GM12801 (cell line): Measurements from ENCODE around the gene MYO19.

Experiments used
- TF ChIP-seq, protein P1 (sequence below): IDR thresholded peaks from one replicate; pipeline ENCODE4 v1.5.1; 2011; ENCODE audit warnings: control low read depth; ENCODE audit not compliant: insufficient read length; ENCODE audit errors: extremely low read depth

The MYO19 gene

DNA sequence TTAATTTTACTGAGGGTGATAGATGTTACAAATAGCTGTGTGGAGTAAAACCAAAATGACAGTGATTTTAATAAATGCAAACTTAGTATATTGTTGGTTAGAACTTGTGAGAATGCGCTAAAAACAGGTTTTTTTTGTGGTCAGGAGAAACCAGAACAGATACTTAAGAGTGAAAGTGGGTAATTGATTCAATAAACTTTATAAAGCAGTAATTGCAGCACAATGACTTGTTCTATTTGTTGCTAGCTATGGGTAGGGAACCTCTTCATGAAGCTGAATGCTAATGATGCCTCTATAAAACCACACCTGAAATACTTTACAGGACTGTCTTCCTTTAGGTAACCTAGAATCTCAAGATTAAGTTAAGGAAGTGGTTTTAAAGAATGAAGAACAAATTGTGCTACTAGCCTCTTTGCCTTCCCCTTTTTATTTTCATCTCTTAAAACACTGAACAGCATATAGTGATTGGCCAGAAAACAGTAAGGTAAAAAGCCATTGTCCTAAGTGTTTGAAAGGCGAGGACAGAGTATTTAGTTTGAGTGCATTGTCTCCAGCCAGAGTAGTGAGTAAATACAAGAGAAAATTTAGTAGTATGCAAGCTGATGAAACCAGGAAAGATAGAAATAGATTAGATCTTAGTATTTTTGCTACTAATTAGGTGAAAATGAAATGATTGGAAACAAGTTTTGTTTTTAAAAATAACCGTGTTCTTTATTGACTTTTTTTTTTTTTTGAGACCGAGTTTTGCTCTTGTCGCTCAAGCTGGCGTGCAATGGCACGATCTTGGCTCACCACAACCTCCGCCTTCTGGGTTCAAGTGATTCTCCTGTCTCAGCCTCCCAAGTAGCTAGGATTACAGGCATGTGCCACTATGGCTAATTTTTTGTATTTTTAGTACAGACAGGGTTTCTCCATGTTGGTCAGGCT is 16.1 kb upstream of the MYO19 start:
- TF ChIP-seq, protein P1, sequence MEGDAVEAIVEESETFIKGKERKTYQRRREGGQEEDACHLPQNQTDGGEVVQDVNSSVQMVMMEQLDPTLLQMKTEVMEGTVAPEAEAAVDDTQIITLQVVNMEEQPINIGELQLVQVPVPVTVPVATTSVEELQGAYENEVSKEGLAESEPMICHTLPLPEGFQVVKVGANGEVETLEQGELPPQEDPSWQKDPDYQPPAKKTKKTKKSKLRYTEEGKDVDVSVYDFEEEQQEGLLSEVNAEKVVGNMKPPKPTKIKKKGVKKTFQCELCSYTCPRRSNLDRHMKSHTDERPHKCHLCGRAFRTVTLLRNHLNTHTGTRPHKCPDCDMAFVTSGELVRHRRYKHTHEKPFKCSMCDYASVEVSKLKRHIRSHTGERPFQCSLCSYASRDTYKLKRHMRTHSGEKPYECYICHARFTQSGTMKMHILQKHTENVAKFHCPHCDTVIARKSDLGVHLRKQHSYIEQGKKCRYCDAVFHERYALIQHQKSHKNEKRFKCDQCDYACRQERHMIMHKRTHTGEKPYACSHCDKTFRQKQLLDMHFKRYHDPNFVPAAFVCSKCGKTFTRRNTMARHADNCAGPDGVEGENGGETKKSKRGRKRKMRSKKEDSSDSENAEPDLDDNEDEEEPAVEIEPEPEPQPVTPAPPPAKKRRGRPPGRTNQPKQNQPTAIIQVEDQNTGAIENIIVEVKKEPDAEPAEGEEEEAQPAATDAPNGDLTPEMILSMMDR: no peak

DNA sequence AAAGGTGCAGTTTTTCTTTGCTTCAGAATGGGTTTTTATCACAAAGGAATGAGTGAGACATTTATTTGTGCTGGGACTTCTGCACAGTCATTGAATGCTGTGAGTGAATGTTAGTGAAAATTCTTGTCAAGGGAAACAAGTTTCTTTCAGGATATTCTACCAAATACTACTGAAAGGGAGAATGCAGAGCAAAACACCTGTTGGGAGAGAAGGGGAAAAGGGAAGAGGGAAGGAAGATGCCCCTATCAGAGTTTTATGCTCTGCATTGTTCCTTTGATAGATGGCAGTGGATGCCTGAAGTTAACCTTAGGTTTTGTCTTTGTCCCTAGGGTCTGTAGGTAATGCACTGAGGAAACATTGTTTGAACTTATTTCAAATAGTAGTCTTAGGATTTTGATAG is 13.1 kb upstream of the MYO19 start:
- TF ChIP-seq, protein P1: no peak

DNA sequence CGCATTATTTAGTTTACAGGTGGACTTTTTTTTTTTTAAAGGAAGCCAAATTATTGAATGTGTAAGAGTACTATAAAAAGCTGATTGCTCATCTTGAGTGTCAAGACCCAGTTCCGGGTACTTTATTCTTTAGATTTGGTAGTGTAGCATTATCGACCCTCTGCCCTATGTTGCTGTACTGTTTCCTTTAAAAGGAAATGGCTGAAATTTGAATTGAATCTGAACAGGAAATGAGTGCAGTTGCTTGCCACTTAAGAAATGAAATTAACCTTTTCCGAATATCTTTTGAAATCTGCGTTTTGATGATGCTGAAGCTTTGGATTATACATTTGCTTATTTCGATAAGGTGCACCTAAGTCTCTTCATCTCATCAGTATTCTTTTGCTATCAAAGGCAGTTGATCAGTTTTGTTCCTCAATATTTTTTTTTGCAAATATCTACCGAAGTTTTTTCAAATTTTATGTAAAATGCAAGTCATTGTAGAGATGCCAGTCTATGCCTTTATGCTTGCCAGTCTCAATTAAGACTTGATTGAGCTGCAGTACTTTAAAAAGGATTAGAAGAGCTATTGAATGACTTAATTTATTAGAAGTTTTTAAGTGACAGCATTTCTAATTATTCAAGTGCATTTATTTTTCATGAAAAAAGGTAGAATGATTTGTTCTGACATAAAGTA is 11.9 kb upstream of the MYO19 start:
- TF ChIP-seq, protein P1: no peak

DNA sequence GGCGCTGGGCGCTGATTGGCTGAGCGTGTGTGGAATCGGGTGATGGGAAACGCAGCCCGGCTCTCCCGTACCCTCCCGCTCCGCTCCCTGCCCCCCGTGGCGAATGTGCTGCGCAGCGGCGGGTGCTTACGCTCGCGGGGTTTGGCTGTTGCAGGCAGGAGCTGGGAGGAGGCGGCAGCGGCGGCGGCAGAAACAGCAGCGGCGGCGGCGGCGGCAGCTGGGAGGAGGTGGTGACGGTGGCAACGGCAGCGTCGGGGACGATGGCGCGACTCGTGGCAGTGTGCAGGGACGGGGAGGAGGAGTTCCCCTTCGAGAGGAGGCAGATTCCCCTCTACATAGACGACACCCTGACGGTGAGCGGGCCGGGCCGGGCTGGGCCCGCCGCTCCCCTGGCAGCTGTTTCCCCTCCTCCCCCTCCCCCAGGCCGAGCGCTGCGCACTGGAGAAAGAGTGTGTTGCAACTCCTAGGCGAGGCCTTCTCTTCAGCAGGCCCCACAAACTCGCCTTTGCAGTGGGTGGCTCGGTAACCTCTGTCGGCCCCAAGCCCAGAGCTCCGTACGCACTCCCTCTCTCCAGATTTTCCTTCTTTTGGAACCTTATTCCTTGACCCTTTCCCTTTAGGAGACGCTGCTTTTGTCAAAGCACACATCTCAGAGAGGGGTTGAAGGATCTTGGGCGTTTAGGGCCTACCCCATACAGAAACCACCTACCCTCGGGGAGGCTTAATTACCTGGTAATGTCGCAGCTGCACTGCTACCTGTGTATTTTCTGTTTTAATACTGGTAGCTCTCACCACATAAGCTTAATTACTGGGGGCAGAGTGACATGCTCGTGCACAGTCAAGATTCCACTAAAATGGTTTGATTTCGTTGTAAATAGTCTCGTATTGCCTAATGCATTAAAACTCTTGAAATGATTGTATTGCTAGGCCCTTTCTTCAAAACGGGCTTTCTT is 11.1 kb upstream of the MYO19 start:
- TF ChIP-seq, protein P1: no peak

DNA sequence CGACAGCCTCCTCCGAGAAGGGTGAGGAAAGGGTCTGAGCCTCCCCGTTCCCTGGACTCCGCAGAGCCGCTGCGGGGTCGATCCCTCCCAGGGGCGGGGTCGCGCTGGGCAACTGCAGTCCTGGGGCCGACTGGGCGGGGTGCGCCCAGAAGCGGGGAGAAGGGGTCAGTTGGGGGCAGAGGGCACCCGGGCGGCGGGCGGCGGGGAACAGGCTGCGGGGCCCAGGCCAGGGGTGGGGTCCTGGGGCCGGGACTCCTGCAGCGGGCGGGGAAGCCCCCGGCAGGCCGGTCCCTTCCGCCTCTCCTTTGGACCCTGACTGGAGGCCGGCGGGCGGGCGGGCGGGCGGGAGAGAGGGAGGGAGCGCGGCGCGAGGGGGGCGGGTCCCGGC is 10.4 kb upstream of the MYO19 start:
- TF ChIP-seq, protein P1: no peak

DNA sequence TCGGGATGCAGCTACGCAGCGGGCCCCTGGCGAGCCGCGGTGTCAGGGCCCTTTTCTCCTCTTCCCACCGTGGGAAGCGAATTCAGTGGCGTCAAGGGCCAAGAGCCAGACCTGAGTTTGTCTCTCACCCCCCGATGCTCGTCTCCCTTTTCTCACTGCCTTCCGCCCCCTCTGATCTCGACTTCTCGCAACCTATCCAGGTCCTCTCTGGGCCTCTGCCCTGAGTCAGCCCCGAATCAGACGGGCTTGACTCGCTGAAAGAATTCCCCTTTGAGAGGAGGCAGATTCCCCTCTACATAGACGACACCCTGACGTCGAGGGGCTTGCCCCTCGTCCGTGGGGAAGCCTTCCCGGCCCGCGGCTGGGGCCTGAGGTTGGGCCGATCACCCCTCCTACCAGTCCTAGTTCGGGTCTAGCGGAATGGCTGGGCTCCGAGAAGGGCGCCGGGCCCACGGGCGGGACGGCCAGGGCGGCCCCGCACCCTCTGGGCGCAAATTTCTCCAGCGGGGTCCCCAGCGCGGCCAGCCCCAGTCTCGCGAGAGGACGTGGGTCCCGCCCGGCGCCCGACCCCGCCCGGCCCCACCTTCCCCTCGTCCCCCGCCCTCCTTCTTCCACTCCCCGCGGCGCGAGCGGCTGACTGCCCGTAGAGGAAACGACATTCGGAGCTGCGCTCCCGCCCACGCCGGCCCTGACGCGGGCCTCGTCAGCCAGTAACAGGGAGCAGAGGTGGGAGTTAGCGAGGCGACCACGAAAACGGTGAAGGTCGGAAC is 9.8 kb upstream of the MYO19 start, which contains the start of gene GGNBP2:
Gene GGNBP2 (plus strand): TSS at position 613 of the 770 bp plus-strand sequence. CDS start 806 bp downstream, outside the sequence.
- TF ChIP-seq, protein P1: no peak
